Measurements from ENCODE around the gene LPP. TPM values are rescaled to one million over a fixed set of nuclear protein-coding genes. Genes with fewer than 3 reads are reported as not detected.
A peak's percentile ranks its signal among the peaks of the same experiment; 100 is the strongest.

The LPP gene
- total RNA-seq, 1 donor from 2014 or later, result 97.4 TPM

GRCh38 chr3:188470508-188471130, 316.7 kb downstream of the LPP start:
- TF ChIP-seq CTCF (IDR thresholded peaks at IDR 0.05; ENCODE audit: borderline replicate concordance), result no peak
- no peaks in the 10 kb centered on the region for H3K9me3 ChIP-seq (replicated peaks)
- H3K4me1 ChIP-seq, result peaks cover 36% of the 10 kb centered on the region
- intact Hi-C loops (cut with micrococcal nuclease), result no loop called here
- DNase-seq, result no peak
- no peaks in the 10 kb centered on the region for H3K36me3 ChIP-seq
- peak overlapping the region; percentile 6 for H3K27ac ChIP-seq (replicated peaks)
- H3K27me3 ChIP-seq (ENCODE audit: low read depth), result no peaks in the 10 kb centered on the region
- H3K4me3 ChIP-seq, result no peak overlapping the region

- TF ChIP-seq CTCF (IDR thresholded peaks at IDR 0.05; ENCODE audit: borderline replicate concordance), result no peak
- Histone ChIP-seq H3K4me1 (peaks cover 44% of the 10 kb centered on the region), H3K4me3 (no peak overlapping the region), H3K27me3 (ENCODE audit: low read depth) (no peaks in the 10 kb centered on the region), H3K36me3 (no peaks in the 10 kb centered on the region), H3K9me3 (replicated peaks) (no peaks in the 10 kb centered on the region), H3K27ac (replicated peaks) (peak overlapping the region; percentile 52)
- DNase-seq, result no peak
- intact Hi-C loops (cut with micrococcal nuclease), result no loop called here
These were observed 317.8 kb downstream of the LPP start for GRCh38 chr3:188471723-188472122.

- Histone ChIP-seq H3K27ac (replicated peaks) (peak overlapping the region; percentile 52), H3K4me3 (no peak overlapping the region), H3K4me1 (peaks cover 50% of the 10 kb centered on the region), H3K36me3 (no peaks in the 10 kb centered on the region), H3K27me3 (ENCODE audit: low read depth) (no peaks in the 10 kb centered on the region), H3K9me3 (replicated peaks) (no peaks in the 10 kb centered on the region)
- intact Hi-C loops (cut with micrococcal nuclease), result no loop called here
- DNase-seq, result no peak
- TF ChIP-seq CTCF (IDR thresholded peaks at IDR 0.05; ENCODE audit: borderline replicate concordance), result no peak
These were observed 318.4 kb downstream of the LPP start for GRCh38 chr3:188472336-188472735.

- H3K4me1 ChIP-seq, result peaks cover 57% of the 10 kb centered on the region
- DNase-seq, result no peak
- TF ChIP-seq CTCF (IDR thresholded peaks at IDR 0.05; ENCODE audit: borderline replicate concordance), result no peak
- H3K4me3 ChIP-seq, result no peak overlapping the region
- peak overlapping the region; percentile 52 for H3K27ac ChIP-seq (replicated peaks)
- intact Hi-C loops (cut with micrococcal nuclease), result no loop called here
- no peaks in the 10 kb centered on the region for H3K9me3 ChIP-seq (replicated peaks)
- no peaks in the 10 kb centered on the region for H3K27me3 ChIP-seq (ENCODE audit: low read depth)
- H3K36me3 ChIP-seq, result no peaks in the 10 kb centered on the region
These were observed 319.1 kb downstream of the LPP start for GRCh38 chr3:188473045-188473444.

GRCh38 chr3:188473591-188474288, 319.8 kb downstream of the LPP start:
- no peak overlapping the region for H3K27ac ChIP-seq (replicated peaks)
- TF ChIP-seq CTCF (IDR thresholded peaks at IDR 0.05; ENCODE audit: borderline replicate concordance), result no peak
- no peaks in the 10 kb centered on the region for H3K9me3 ChIP-seq (replicated peaks)
- no peak overlapping the region for H3K4me3 ChIP-seq
- H3K27me3 ChIP-seq (ENCODE audit: low read depth), result no peaks in the 10 kb centered on the region
- intact Hi-C loops (cut with micrococcal nuclease), result no loop called here
- H3K4me1 ChIP-seq, result peaks cover 53% of the 10 kb centered on the region
- no peak for DNase-seq
- H3K36me3 ChIP-seq, result no peaks in the 10 kb centered on the region
